CD4-positive, CD25-positive, alpha-beta regulatory T cell (primary cell): Measurements from ENCODE around the gene CTXND1. TPM values are rescaled to one million over a fixed set of nuclear protein-coding genes. Genes with fewer than 3 reads are reported as not detected.
A peak's percentile ranks its signal among the peaks of the same experiment; 100 is the strongest.
"Not testable (repeated sequence)": the region's sequence is repeated elsewhere in the genome, so short reads cannot be mapped to it uniquely, and the experiment has no call there.

ENCODE experiments used
- ATAC-seq, 2 donors: fragments of 150-1000 bp; cut with Tn5 transposase; one replicate each; pipeline ENCODE4 v1.10.0; 2021; ENCODE audit warnings: low read depth in 2 of 2, moderate number of reproducible peaks in 2 of 2, moderate library complexity in 1 of 2
- DNase-seq, 3 donors: peaks; one replicate each; pipeline versions ENCODE4 v3.0.0 to v3.0.0-alpha.2; 2012 to 2022; ENCODE audit warnings: mixed read lengths in 1 of 3
- H3K27ac ChIP-seq: one replicate; pipeline ENCODE4 v1.7.0; 2013; ENCODE audit warnings: mild to moderate bottlenecking, low read length; ENCODE audit not compliant: insufficient read depth, poor library complexity, severe bottlenecking
- H3K27me3 ChIP-seq: one replicate; pipeline ENCODE4 v1.7.0; 2013; ENCODE audit warnings: low read length; ENCODE audit not compliant: control insufficient read depth, insufficient read depth
- H3K36me3 ChIP-seq: one replicate; pipeline ENCODE4 v1.7.0; 2013; ENCODE audit warnings: mild to moderate bottlenecking, low read length, moderate library complexity; ENCODE audit not compliant: control insufficient read depth, insufficient read depth
- H3K4me1 ChIP-seq: 2 replicates; pipeline ENCODE4 v1.7.0; 2013; ENCODE audit warnings: mild to moderate bottlenecking, low read length; ENCODE audit not compliant: insufficient read depth, control insufficient read depth, poor library complexity, severe bottlenecking
- H3K4me3 ChIP-seq: one replicate; pipeline ENCODE4 v1.7.0; 2013; ENCODE audit warnings: low read depth, mild to moderate bottlenecking, low read length, moderate library complexity
- H3K9me3 ChIP-seq, 2 experiments: 1 replicate in 1 of 2; 2 replicates in 1 of 2; pipeline ENCODE4 v1.7.0; 2013; ENCODE audit warnings: low read length in 2 of 2, mild to moderate bottlenecking in 1 of 2, moderate library complexity in 1 of 2; ENCODE audit not compliant: control insufficient read depth in 2 of 2
- H3K27ac Mint-ChIP-seq, 3 donors: one replicate each; pipeline ENCODE4 v1.8.0; 2020 to 2022; ENCODE audit warnings: mild to moderate bottlenecking in 3 of 3, mixed read lengths in 3 of 3, moderate library complexity in 2 of 3
- H3K27me3 Mint-ChIP-seq: one replicate; pipeline ENCODE4 v1.8.0; 2022; ENCODE audit warnings: mild to moderate bottlenecking, mixed read lengths
- H3K36me3 Mint-ChIP-seq: one replicate; pipeline ENCODE4 v1.8.0; 2020; ENCODE audit warnings: mixed read lengths
- H3K4me1 Mint-ChIP-seq, 4 donors: one replicate each; pipeline ENCODE4 v1.8.0; 2020 to 2022; ENCODE audit warnings: mixed read lengths in 4 of 4, mild to moderate bottlenecking in 1 of 4
- H3K4me3 Mint-ChIP-seq, 4 donors: one replicate each; pipeline ENCODE4 v1.8.0; 2020 to 2022; ENCODE audit warnings: mild to moderate bottlenecking in 4 of 4, mixed read lengths in 4 of 4, moderate library complexity in 3 of 4
- H3K9me3 Mint-ChIP-seq, 7 donors: one replicate each; pipeline ENCODE4 v1.8.0; 2020 to 2022; ENCODE audit warnings: mixed read lengths in 7 of 7, mild to moderate bottlenecking in 3 of 7, moderate library complexity in 2 of 7
- polyA plus RNA-seq, 4 donors: library from polyadenylated mRNA; unstranded; fragments of 300-500 nt; fragmentation: Illumina TruSeq; gene quantifications; one replicate each; pipeline ENCODE4 v1.2.3, GENCODE V29; 2021
- total RNA-seq: library from RNA; stranded (reverse); gene quantifications from one replicate; pipeline ENCODE4 v1.2.3, GENCODE V29; 2022

CTXND1 gene
- total RNA-seq (not detected), polyA plus RNA-seq (not detected)

GRCh38 chr15:80252121-80252518 is at the start of gene CTXND1:
CTXND1 (minus strand) TSS chr15:80252213; CDS start chr15:80201949, 50,264 bp downstream.
- Mint-ChIP-seq H3K4me1 (peaks cover 0 to 9% (median 0%) of the 10 kb centered on the region in 4 donors), H3K27ac (no peak within 1 kb of the TSS), H3K4me3 (peak within 1 kb of the TSS in 2 of 4 donors; percentile 56 to 71), H3K27me3 (peaks cover 71% of the 10 kb centered on the region), H3K36me3 (no peaks in the 10 kb centered on the region), H3K9me3 (peaks cover 0 to 6% (median 0%) of the 10 kb centered on the region in 7 donors)
- Histone ChIP-seq H3K9me3 (no peaks in the 10 kb centered on the region), H3K4me3 (no peak within 1 kb of the TSS), H3K36me3 (no peaks in the 10 kb centered on the region), H3K4me1 (peaks cover 4% of the 10 kb centered on the region), H3K27me3 (peaks cover 32% of the 10 kb centered on the region), H3K27ac (no peak within 1 kb of the TSS)
- ATAC-seq (no peak), DNase-seq (no peak)

- Mint-ChIP-seq H3K36me3 (no peaks in the 10 kb centered on the region), H3K27ac (no peak overlapping the region), H3K4me1 (no peaks in the 10 kb centered on the region), H3K4me3 (no peak overlapping the region), H3K9me3 (peaks cover 0 to 5% (median 0%) of the 10 kb centered on the region in 7 donors), H3K27me3 (no peaks in the 10 kb centered on the region)
- H3K27me3 ChIP-seq, result peaks cover 3% of the 10 kb centered on the region
- no peaks in the 10 kb centered on the region for H3K9me3 ChIP-seq
- ATAC-seq (no peak), DNase-seq (no peak)
- no peak overlapping the region for H3K4me3 ChIP-seq
- H3K4me1 ChIP-seq, result no peaks in the 10 kb centered on the region
- no peaks in the 10 kb centered on the region for H3K36me3 ChIP-seq
- no peak overlapping the region for H3K27ac ChIP-seq
These were observed 49.5 kb upstream of the CTXND1 start for GRCh38 chr15:80301472-80301871.

GRCh38 chr15:80295777-80296176 is 43.8 kb upstream of the CTXND1 start:
- not testable (repeated sequence) for ATAC-seq, H3K36me3 Mint-ChIP-seq

GRCh38 chr15:80292079-80292478 is 40.1 kb upstream of the CTXND1 start:
- Mint-ChIP-seq H3K4me1 (peaks cover 0 to 5% (median 0%) of the 10 kb centered on the region in 4 donors), H3K36me3 (no peaks in the 10 kb centered on the region), H3K27ac (no peak overlapping the region), H3K27me3 (peaks cover 6% of the 10 kb centered on the region), H3K4me3 (no peak overlapping the region), H3K9me3 (peaks cover 0 to 1% (median 0%) of the 10 kb centered on the region in 7 donors)
- Histone ChIP-seq H3K27ac (no peak overlapping the region), H3K9me3 (no peaks in the 10 kb centered on the region), H3K36me3 (no peaks in the 10 kb centered on the region), H3K4me3 (no peak overlapping the region), H3K4me1 (no peaks in the 10 kb centered on the region), H3K27me3 (no peaks in the 10 kb centered on the region)
- DNase-seq (no peak), ATAC-seq (no peak)

More at GRCh38 chr15:80295777-80296176, 43.8 kb upstream of the CTXND1 start:
- H3K9me3 Mint-ChIP-seq, H3K4me3 ChIP-seq, H3K27me3 Mint-ChIP-seq, H3K9me3 ChIP-seq, H3K4me3 Mint-ChIP-seq, DNase-seq, H3K36me3 ChIP-seq, H3K4me1 ChIP-seq, H3K27me3 ChIP-seq, H3K4me1 Mint-ChIP-seq, H3K27ac ChIP-seq, H3K27ac Mint-ChIP-seq: not testable (repeated sequence)

GRCh38 chr15:80290891-80291290 is 38.9 kb upstream of the CTXND1 start:
- DNase-seq, H3K27ac Mint-ChIP-seq, H3K36me3 ChIP-seq, H3K36me3 Mint-ChIP-seq, H3K9me3 ChIP-seq, H3K4me3 ChIP-seq, H3K9me3 Mint-ChIP-seq, H3K4me1 ChIP-seq, H3K4me1 Mint-ChIP-seq, H3K4me3 Mint-ChIP-seq, H3K27ac ChIP-seq, ATAC-seq, H3K27me3 Mint-ChIP-seq, H3K27me3 ChIP-seq: not testable (repeated sequence)

GRCh38 chr15:80289528-80290495 is 37.8 kb upstream of the CTXND1 start:
- Mint-ChIP-seq H3K4me1 (peaks cover 0 to 5% (median 0%) of the 10 kb centered on the region in 4 donors), H3K4me3 (peak overlapping the region in 1 of 4 donors; percentile 10), H3K27ac (no peak overlapping the region), H3K27me3 (peaks cover 6% of the 10 kb centered on the region), H3K36me3 (no peaks in the 10 kb centered on the region), H3K9me3 (peaks cover 0 to 2% (median 0%) of the 10 kb centered on the region in 7 donors)
- H3K27me3 ChIP-seq, result no peaks in the 10 kb centered on the region
- no peaks in the 10 kb centered on the region for H3K36me3 ChIP-seq
- no peak for DNase-seq
- H3K4me1 ChIP-seq, result no peaks in the 10 kb centered on the region
- H3K4me3 ChIP-seq, result no peak overlapping the region
- H3K27ac ChIP-seq, result no peak overlapping the region
- no peaks in the 10 kb centered on the region for H3K9me3 ChIP-seq
- ATAC-seq, result no peak

- Histone ChIP-seq H3K9me3 (no peaks in the 10 kb centered on the region), H3K27me3 (peaks cover 2% of the 10 kb centered on the region), H3K4me3 (no peak overlapping the region), H3K4me1 (no peaks in the 10 kb centered on the region), H3K36me3 (no peaks in the 10 kb centered on the region), H3K27ac (no peak overlapping the region)
- DNase-seq (no peak), ATAC-seq (no peak)
- Mint-ChIP-seq H3K36me3 (no peaks in the 10 kb centered on the region), H3K27ac (no peak overlapping the region), H3K9me3 (peaks cover 0 to 2% (median 0%) of the 10 kb centered on the region in 7 donors), H3K4me1 (peaks cover 0 to 5% (median 0%) of the 10 kb centered on the region in 4 donors), H3K27me3 (peaks cover 6% of the 10 kb centered on the region), H3K4me3 (no peak overlapping the region)
These were observed 36.1 kb upstream of the CTXND1 start for GRCh38 chr15:80288131-80288530.
